ENCODE results near the gene NBEA. TPM values are rescaled to one million over a fixed set of nuclear protein-coding genes. Genes with fewer than 3 reads are reported as not detected.

Gene NBEA
- total and polyA plus RNA-seq, 7 donors: 0.46 to 47.6 (median 38.0) TPM

GRCh38 chr13:35482527-35482926 is 540.5 kb downstream of the NBEA start:
- H3K4me1 ChIP-seq: no peaks in the 10 kb centered on the region
- DNase-seq: no peak
- intact Hi-C loops (cut with DNase I): no loop called here
- no peak overlapping the region for H3K27ac ChIP-seq
- H3K9me3 ChIP-seq: no peaks in the 10 kb centered on the region
- H3K27me3 ChIP-seq: no peaks in the 10 kb centered on the region
- H3K4me3 ChIP-seq: no peak overlapping the region
- WGBS, 2 donors: 89 to 90% methylated on average over 1 of the region's 1 CpG
- TF ChIP-seq EP300 (IDR thresholded peaks at IDR 0.05) (no peak), POLR2AphosphoS5 (IDR thresholded peaks at IDR 0.05) (no peak), POLR2A (IDR thresholded peaks at IDR 0.05) (no peak), CTCF (IDR thresholded peaks at IDR 0.05) (no peak)
- no peaks in the 10 kb centered on the region for H3K36me3 ChIP-seq

GRCh38 chr13:35483761-35484160 is 541.7 kb downstream of the NBEA start:
- intact Hi-C loops (cut with DNase I): no loop called here
- TF ChIP-seq POLR2A (IDR thresholded peaks at IDR 0.05): no peak
- TF ChIP-seq EP300 (IDR thresholded peaks at IDR 0.05): no peak
- 88 to 93% methylated on average over 3 of the region's 3 CpGs for WGBS, 2 donors

GRCh38 chr13:35484384-35484783 is 542.3 kb downstream of the NBEA start:
- intact Hi-C loops (cut with DNase I): no loop called here
- TF ChIP-seq CTCF (IDR thresholded peaks at IDR 0.05) (no peak), POLR2A (IDR thresholded peaks at IDR 0.05) (no peak), EP300 (IDR thresholded peaks at IDR 0.05) (no peak), POLR2AphosphoS5 (IDR thresholded peaks at IDR 0.05) (no peak)
- no peak for DNase-seq
- Histone ChIP-seq H3K27ac (no peak overlapping the region), H3K4me3 (no peak overlapping the region), H3K4me1 (peaks cover 0 to 9% (median 7%) of the 10 kb centered on the region in 4 donors), H3K9me3 (no peaks in the 10 kb centered on the region), H3K36me3 (no peaks in the 10 kb centered on the region), H3K27me3 (no peaks in the 10 kb centered on the region)
- WGBS, 2 donors: 81 to 85% methylated on average over 2 of the region's 2 CpGs

More at GRCh38 chr13:35483761-35484160, 541.7 kb downstream of the NBEA start:
- Histone ChIP-seq H3K4me3 (no peak overlapping the region), H3K27ac (no peak overlapping the region), H3K27me3 (no peaks in the 10 kb centered on the region), H3K9me3 (no peaks in the 10 kb centered on the region), H3K36me3 (no peaks in the 10 kb centered on the region), H3K4me1 (peaks cover 0 to 4% (median 1%) of the 10 kb centered on the region in 4 donors)
- no peak for DNase-seq

- TF ChIP-seq POLR2AphosphoS5 (IDR thresholded peaks at IDR 0.05): no peak
- no peak for TF ChIP-seq CTCF (IDR thresholded peaks at IDR 0.05)
- TF ChIP-seq POLR2A (IDR thresholded peaks at IDR 0.05): no peak
- no peak for TF ChIP-seq EP300 (IDR thresholded peaks at IDR 0.05)
- 95% methylated on average over 3 of the region's 3 CpGs for WGBS, 2 donors
- Histone ChIP-seq H3K4me1 (peaks cover 0 to 12% (median 9%) of the 10 kb centered on the region in 4 donors), H3K9me3 (no peaks in the 10 kb centered on the region), H3K4me3 (no peak overlapping the region), H3K27ac (no peak overlapping the region), H3K36me3 (no peaks in the 10 kb centered on the region), H3K27me3 (no peaks in the 10 kb centered on the region)
- DNase-seq: no peak
- intact Hi-C loops (cut with DNase I): no loop called here
Measured at GRCh38 chr13:35485424-35485823, 543.4 kb downstream of the NBEA start.

GRCh38 chr13:35489050-35489449 is 547.0 kb downstream of the NBEA start:
- intact Hi-C loops (cut with DNase I): no loop called here
- Histone ChIP-seq H3K4me1 (peaks cover 0 to 12% (median 9%) of the 10 kb centered on the region in 4 donors), H3K9me3 (no peaks in the 10 kb centered on the region), H3K27me3 (no peaks in the 10 kb centered on the region), H3K4me3 (no peak overlapping the region), H3K27ac (no peak overlapping the region), H3K36me3 (no peaks in the 10 kb centered on the region)
- no peak for DNase-seq
- TF ChIP-seq POLR2A (IDR thresholded peaks at IDR 0.05) (no peak), EP300 (IDR thresholded peaks at IDR 0.05) (peak in 1 of 4 donors; percentile 24), POLR2AphosphoS5 (IDR thresholded peaks at IDR 0.05) (peak; percentile 14 to 63 (median 50)), CTCF (IDR thresholded peaks at IDR 0.05) (no peak)
- 76 to 77% methylated on average over 4 of the region's 4 CpGs for WGBS, 2 donors

Measured in sigmoid colon (tissue), 7 donors.